HepG2 (cell line): ENCODE data around the gene RUVBL1.

ENCODE experiments used
- FOXA1 ChIP-seq, 2 experiments: fragments of 450-650 bp in 1 of 2; sonication (generic) in 1 of 2; formaldehyde crosslinking in 1 of 2; IDR thresholded peaks; 2 replicates each; pipeline versions ENCODE4 v1.4.0 to v1.6.1; 2016 to 2020; ENCODE audit warnings: missing genetic modification reagents in 1 of 2
- GATAD2A ChIP-seq: IDR thresholded peaks from 2 replicates; pipeline ENCODE4 v1.6.1; 2016
- HOXA7 ChIP-seq: sonication (generic); formaldehyde crosslinking; IDR thresholded peaks from 2 replicates; pipeline ENCODE4 v1.8.1; 2022; ENCODE audit warnings: mild to moderate bottlenecking, missing genetic modification reagents, moderate library complexity
- NFRKB ChIP-seq: fragments of 450-650 bp; IDR thresholded peaks from 2 replicates; pipeline ENCODE4 v1.6.1; 2017
- POLR2A ChIP-seq, 2 experiments: IDR thresholded peaks; 2 replicates each; pipeline ENCODE4 v1.6.1; 2011; ENCODE audit warnings: low read depth in 2 of 2, low read length in 2 of 2, mild to moderate bottlenecking in 1 of 2, moderate library complexity in 1 of 2; ENCODE audit not compliant: insufficient read depth in 1 of 2
- PRPF4 ChIP-seq: fragments of 200-400 bp; formaldehyde crosslinking; IDR thresholded peaks from 2 replicates; pipeline ENCODE4 v1.6.1; 2016; ENCODE audit warnings: low read length, low read depth; ENCODE audit not compliant: poor library complexity, severe bottlenecking
- SP1 ChIP-seq, 2 experiments: fragments of 450-650 bp in 1 of 2; sonication (generic) in 1 of 2; formaldehyde crosslinking in 1 of 2; IDR thresholded peaks; 2 replicates each; pipeline versions ENCODE4 v1.4.0 to v1.6.1; 2016 to 2020; ENCODE audit warnings: missing genetic modification reagents in 1 of 2
- ZFP36L1 ChIP-seq: sonication (generic); formaldehyde crosslinking; IDR thresholded peaks from 2 replicates; pipeline ENCODE4 v1.8.0; 2022; ENCODE audit warnings: mild to moderate bottlenecking, missing genetic modification reagents, moderate library complexity
- ZNF232 ChIP-seq: sonication (generic); formaldehyde crosslinking; IDR thresholded peaks from 2 replicates; pipeline ENCODE4 v1.4.0; 2020; ENCODE audit warnings: missing genetic modification reagents, borderline replicate concordance
- ZNF292 ChIP-seq: sonication (generic); formaldehyde crosslinking; IDR thresholded peaks from 2 replicates; pipeline ENCODE4 v1.8.1; 2022; ENCODE audit warnings: mild to moderate bottlenecking, low read depth, missing genetic modification reagents, borderline replicate concordance
- TF ChIP-seq, protein P1 (sequence below): IDR thresholded peaks from 2 replicates; pipeline ENCODE4 v1.6.1; 2018; ENCODE audit warnings: missing genetic modification reagents, mild to moderate bottlenecking, missing compliant biosample characterization
- TF ChIP-seq, protein P2 (sequence below): sonication (generic); formaldehyde crosslinking; IDR thresholded peaks from 2 replicates; pipeline ENCODE4 v1.5.0; 2020; ENCODE audit warnings: mild to moderate bottlenecking, missing genetic modification reagents, moderate library complexity

DNA sequence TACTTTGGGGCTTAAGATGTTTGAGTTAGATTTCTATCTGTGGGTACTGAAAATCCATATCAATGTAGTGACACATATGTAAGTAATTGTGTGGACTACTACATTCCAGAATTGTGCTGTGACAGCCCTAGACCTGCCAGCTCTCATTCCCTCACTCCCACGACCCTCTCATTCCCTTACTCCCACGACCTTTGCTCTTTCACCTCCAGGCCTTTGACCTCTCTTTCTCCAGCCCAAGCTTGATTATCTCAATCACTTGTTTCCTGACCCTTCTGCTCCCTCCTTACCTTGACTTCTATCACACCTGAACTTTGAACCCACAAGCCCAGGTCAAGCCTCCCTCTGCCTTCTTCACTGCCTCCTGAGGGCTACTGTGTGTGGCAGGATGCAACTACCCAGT is 3.6 kb upstream of the RUVBL1 start:
- TF ChIP-seq ZFP36L1 (no peak), POLR2A (IDR thresholded peaks at IDR 0.05; ENCODE audit: insufficient read depth in 1 of 2, low read depth in 2 of 2, low read length in 2 of 2) (no peak), ZNF232 (CRISPR knock-in tag) (no peak), NFRKB (no peak), HOXA7 (CRISPR knock-in tag) (no peak), GATAD2A (CRISPR knock-in tag) (no peak), ZNF292 (CRISPR knock-in tag) (no peak), SP1 (IDR thresholded peaks at IDR 0.05) (no peak), SP1 (CRISPR knock-in tag; IDR thresholded peaks at IDR 0.05) (no peak), FOXA1 (IDR thresholded peaks at IDR 0.05) (no peak), FOXA1 (CRISPR knock-in tag; IDR thresholded peaks at IDR 0.05) (no peak), PRPF4 (no peak)
- TF ChIP-seq, protein P1, sequence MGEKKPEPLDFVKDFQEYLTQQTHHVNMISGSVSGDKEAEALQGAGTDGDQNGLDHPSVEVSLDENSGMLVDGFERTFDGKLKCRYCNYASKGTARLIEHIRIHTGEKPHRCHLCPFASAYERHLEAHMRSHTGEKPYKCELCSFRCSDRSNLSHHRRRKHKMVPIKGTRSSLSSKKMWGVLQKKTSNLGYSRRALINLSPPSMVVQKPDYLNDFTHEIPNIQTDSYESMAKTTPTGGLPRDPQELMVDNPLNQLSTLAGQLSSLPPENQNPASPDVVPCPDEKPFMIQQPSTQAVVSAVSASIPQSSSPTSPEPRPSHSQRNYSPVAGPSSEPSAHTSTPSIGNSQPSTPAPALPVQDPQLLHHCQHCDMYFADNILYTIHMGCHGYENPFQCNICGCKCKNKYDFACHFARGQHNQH (CRISPR knock-in tag), result no peak
- TF ChIP-seq, protein P2, sequence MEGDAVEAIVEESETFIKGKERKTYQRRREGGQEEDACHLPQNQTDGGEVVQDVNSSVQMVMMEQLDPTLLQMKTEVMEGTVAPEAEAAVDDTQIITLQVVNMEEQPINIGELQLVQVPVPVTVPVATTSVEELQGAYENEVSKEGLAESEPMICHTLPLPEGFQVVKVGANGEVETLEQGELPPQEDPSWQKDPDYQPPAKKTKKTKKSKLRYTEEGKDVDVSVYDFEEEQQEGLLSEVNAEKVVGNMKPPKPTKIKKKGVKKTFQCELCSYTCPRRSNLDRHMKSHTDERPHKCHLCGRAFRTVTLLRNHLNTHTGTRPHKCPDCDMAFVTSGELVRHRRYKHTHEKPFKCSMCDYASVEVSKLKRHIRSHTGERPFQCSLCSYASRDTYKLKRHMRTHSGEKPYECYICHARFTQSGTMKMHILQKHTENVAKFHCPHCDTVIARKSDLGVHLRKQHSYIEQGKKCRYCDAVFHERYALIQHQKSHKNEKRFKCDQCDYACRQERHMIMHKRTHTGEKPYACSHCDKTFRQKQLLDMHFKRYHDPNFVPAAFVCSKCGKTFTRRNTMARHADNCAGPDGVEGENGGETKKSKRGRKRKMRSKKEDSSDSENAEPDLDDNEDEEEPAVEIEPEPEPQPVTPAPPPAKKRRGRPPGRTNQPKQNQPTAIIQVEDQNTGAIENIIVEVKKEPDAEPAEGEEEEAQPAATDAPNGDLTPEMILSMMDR, result no peak
